ENCODE results near the gene MPZL2. TPM values are rescaled to one million over a fixed set of nuclear protein-coding genes. Genes with fewer than 3 reads are reported as not detected.

Gene MPZL2
- total and polyA plus RNA-seq, 2 of the 13 experiments (the other 11 are each of a cell fraction or from before 2014, with no cell fraction given), result 27.9 to 53.7 TPM

GRCh38 chr11:118221419-118221818 lies 42.7 kb downstream of the MPZL2 start:
- no peak for FAIRE-seq
- H3K4me3 ChIP-seq (replicated peaks in 1 of 3; ENCODE audit: insufficient read depth in 1 of 3, low read depth in 2 of 3, low read length in 3 of 3), result no peak overlapping the region
- intact Hi-C loops (cut with micrococcal nuclease; ENCODE audit: unreplicated experiment) (no loop called here), in situ Hi-C loops (cut with HindIII; ENCODE audit: extremely low pct_ligation_motif_present, low pct_unique_long_range_greater_than_20kb) (no loop called here)
- ATAC-seq, result no peak
- DNase-seq (ENCODE audit: low spot score), result no peak
- H2AFZ ChIP-seq (ENCODE audit: low read length), result no peak overlapping the region
- H4K20me1 ChIP-seq (ENCODE audit: insufficient read depth, low read length), result no peaks in the 10 kb centered on the region
- no CpG with 5 or more reads among the region's 5 CpGs for WGBS (ENCODE audit: low lambda C conversion rate)
- no peaks in the 10 kb centered on the region for H3K36me3 ChIP-seq (replicated peaks in 1 of 2; ENCODE audit: control insufficient read depth in 1 of 2, insufficient read depth in 2 of 2, low read length in 2 of 2)
- H3K4me2 ChIP-seq (ENCODE audit: low read depth, low read length), result no peak overlapping the region
- no peaks in the 10 kb centered on the region for H3K27me3 ChIP-seq (ENCODE audit: control insufficient read depth in 1 of 2, insufficient read depth in 2 of 2, low read length in 2 of 2)
- H3K4me1 ChIP-seq (ENCODE audit: insufficient read depth, low read length), result peaks cover 27% of the 10 kb centered on the region
- H3K9ac ChIP-seq (ENCODE audit: insufficient read depth, low read depth, low read length), result no peak overlapping the region
- ChIA-PET CTCF (ENCODE audit: low intra/inter-chr PET ratio, low total read pairs) (no interaction called here), POLR2A (interaction anchor here (1.5 kb wide), 1 partner anchor 23 kb away, joined by 3 read pairs; no protein-coding TSS in a partner anchor)
- H3K27ac ChIP-seq (ENCODE audit: extremely low read length, insufficient read depth, low read length), result no peak overlapping the region
- BruUV-seq (replicated peaks), result no TSS peak
- no peaks in the 10 kb centered on the region for H3K9me3 ChIP-seq (ENCODE audit: low read length)
- no peaks in the 10 kb centered on the region for H3K79me2 ChIP-seq (ENCODE audit: insufficient read depth, low read length)
- TF ChIP-seq SP140L (CRISPR knock-in tag; IDR thresholded peaks at IDR 0.05; ENCODE audit: borderline replicate concordance), result no peak
- no peak for TF ChIP-seq REST (IDR thresholded peaks at IDR 0.05; ENCODE audit: borderline replicate concordance in 1 of 2, low read depth in 1 of 2, low read length in 2 of 2)
- TF ChIP-seq JDP2 (CRISPR knock-in tag; IDR thresholded peaks at IDR 0.05; ENCODE audit: borderline replicate concordance), result no peak
- TF ChIP-seq ZNF430 (CRISPR knock-in tag; IDR thresholded peaks at IDR 0.05), result no peak
- TF ChIP-seq AHR (CRISPR knock-in tag; IDR thresholded peaks at IDR 0.05), result no peak
- TF ChIP-seq ZNF362 (CRISPR knock-in tag; IDR thresholded peaks at IDR 0.05; ENCODE audit: borderline replicate concordance), result no peak
- TF ChIP-seq SMAD9 (CRISPR knock-in tag; IDR thresholded peaks at IDR 0.05), result no peak
- TF ChIP-seq ZGPAT (CRISPR knock-in tag; IDR thresholded peaks at IDR 0.05), result no peak
- no peak for TF ChIP-seq ZNF781 (CRISPR knock-in tag; IDR thresholded peaks at IDR 0.05; ENCODE audit: borderline replicate concordance, not compliant biosample characterization)
- no peak for TF ChIP-seq POGZ (CRISPR knock-in tag; IDR thresholded peaks at IDR 0.05)
- no peak for TF ChIP-seq ZNF556 (CRISPR knock-in tag; IDR thresholded peaks at IDR 0.05; ENCODE audit: borderline replicate concordance)
- TF ChIP-seq ZNF546 (CRISPR knock-in tag; conservative IDR thresholded peaks at IDR 0.05), result no peak
- no peak for TF ChIP-seq HNRNPK (IDR thresholded peaks at IDR 0.05; ENCODE audit: low read depth, low read length, poor library complexity, severe bottlenecking)
- TF ChIP-seq TRIM22 (IDR thresholded peaks at IDR 0.05), result no peak
- no peak for TF ChIP-seq DNMT3B (CRISPR knock-in tag; conservative IDR thresholded peaks at IDR 0.05)
- no peak for TF ChIP-seq HIC2 (CRISPR knock-in tag; IDR thresholded peaks at IDR 0.05; ENCODE audit: low read depth)
